DOHH2 (cell line): Measurements from ENCODE around the gene ATP8B3.

Source experiments
- EZH2phosphoT487 ChIP-seq: fragments of 200-600 bp; sonication (generic); IDR thresholded peaks from 2 replicates; pipeline ENCODE4 v1.6.1; 2017; ENCODE audit warnings: borderline replicate concordance, mild to moderate bottlenecking, antibody characterized with exemption, low read length, moderate library complexity, mixed read lengths
- TF ChIP-seq, protein P1 (sequence below): fragments of 200-600 bp; sonication (generic); IDR thresholded peaks from one replicate; pipeline ENCODE4 v1.5.1; 2014; ENCODE audit warnings: antibody characterized with exemption, mild to moderate bottlenecking, low read depth, low read length; ENCODE audit not compliant: poor library complexity, severe bottlenecking

DNA sequence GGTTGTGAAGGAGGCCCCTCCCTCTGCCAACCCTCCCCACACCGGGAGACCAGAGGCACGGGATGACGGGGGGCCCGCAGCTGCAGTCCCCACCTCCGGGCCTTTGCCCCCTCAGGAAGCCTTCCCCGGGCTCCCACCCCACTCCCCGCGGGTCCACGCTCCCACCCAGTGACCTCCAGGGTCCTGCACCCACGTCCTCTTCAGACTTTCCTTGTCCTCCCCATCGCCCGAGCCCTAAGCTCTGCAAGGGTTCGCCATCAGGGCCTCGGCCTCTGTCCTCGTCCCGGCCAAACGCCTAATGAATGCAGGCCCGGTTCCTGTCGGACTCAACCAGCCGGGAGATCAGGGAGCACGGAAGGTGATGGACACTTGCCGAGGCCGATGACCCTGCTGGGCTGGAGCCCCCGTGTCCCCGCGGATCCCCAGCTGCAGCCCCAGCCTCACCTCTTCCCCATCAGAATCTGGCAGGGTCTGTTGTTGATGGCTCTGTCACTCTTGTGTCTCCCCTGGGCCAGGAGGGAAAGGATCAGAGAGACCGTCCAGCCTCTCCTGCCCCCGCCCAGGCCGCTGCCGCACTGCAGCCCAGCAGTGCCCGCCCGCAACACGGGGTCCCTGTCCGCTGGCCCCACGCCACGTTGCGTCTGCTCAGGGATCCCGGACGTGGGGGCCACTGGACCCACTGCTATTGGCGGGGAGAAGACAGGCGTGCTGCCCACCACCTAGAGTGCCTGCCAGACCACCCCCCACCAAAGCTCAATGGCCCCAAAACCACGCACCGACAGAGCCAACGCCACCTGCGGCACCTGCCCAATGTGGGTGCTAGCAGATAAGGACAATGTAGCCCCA lies 5.7 kb downstream of the ATP8B3 start:
- TF ChIP-seq, protein P1, sequence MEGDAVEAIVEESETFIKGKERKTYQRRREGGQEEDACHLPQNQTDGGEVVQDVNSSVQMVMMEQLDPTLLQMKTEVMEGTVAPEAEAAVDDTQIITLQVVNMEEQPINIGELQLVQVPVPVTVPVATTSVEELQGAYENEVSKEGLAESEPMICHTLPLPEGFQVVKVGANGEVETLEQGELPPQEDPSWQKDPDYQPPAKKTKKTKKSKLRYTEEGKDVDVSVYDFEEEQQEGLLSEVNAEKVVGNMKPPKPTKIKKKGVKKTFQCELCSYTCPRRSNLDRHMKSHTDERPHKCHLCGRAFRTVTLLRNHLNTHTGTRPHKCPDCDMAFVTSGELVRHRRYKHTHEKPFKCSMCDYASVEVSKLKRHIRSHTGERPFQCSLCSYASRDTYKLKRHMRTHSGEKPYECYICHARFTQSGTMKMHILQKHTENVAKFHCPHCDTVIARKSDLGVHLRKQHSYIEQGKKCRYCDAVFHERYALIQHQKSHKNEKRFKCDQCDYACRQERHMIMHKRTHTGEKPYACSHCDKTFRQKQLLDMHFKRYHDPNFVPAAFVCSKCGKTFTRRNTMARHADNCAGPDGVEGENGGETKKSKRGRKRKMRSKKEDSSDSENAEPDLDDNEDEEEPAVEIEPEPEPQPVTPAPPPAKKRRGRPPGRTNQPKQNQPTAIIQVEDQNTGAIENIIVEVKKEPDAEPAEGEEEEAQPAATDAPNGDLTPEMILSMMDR = no peak
- TF ChIP-seq EZH2phosphoT487 = no peak
